ENCODE measurements around the gene EDIL3.
"Not testable (repeated sequence)": the region's sequence is repeated elsewhere in the genome, so short reads cannot be mapped to it uniquely, and the experiment has no call there.

- TF ChIP-seq CTCF (IDR thresholded peaks at IDR 0.05; ENCODE audit: extremely low read depth in 1 of 2, insufficient read depth in 1 of 2, low read depth in 1 of 2, low read length in 2 of 2); POLR2AphosphoS5 (IDR thresholded peaks at IDR 0.05; ENCODE audit: insufficient read depth, low read depth, low read length): not testable (repeated sequence)
These were observed 87.0 kb downstream of the EDIL3 start for GRCh38 chr5:84297641-84298040.
